CD4-positive, alpha-beta memory T cell (primary cell): Measurements from ENCODE around the gene ADORA2A. TPM values are rescaled to one million over a fixed set of nuclear protein-coding genes. Genes with fewer than 3 reads are reported as not detected.

Experiments
- CTCF ChIA-PET: fragments of 350-600 bp; sonication (Branson Sonifier 250); formaldehyde crosslinking; loops from one replicate; lab custom pipeline; 2021; ENCODE audit warnings: inconsistent platforms; ENCODE audit not compliant: partially characterized antibody; lab: Charles Lee
- POLR2A ChIA-PET: fragments of 350-600 bp; sonication (Branson Sonifier 250); formaldehyde crosslinking; loops from one replicate; lab custom pipeline; 2021; ENCODE audit not compliant: partially characterized antibody; lab: Charles Lee
- DNase-seq, 5 donors: peaks; one replicate each; pipeline versions ENCODE4 v3.0.0 to v3.0.0-alpha.2; 2020 to 2022; ENCODE audit warnings: mixed read lengths in 1 of 5
- H3K27ac ChIP-seq: one replicate; pipeline ENCODE4 v1.7.0; 2013; ENCODE audit warnings: low read depth, low read length
- H3K27me3 ChIP-seq: 2 replicates; pipeline ENCODE4 v1.7.0; 2013; ENCODE audit warnings: mild to moderate bottlenecking, low read length, moderate library complexity; ENCODE audit not compliant: insufficient read depth
- H3K36me3 ChIP-seq: 2 replicates; pipeline ENCODE4 v1.7.0; 2013; ENCODE audit warnings: mild to moderate bottlenecking, low read length, moderate library complexity; ENCODE audit not compliant: insufficient read depth
- H3K4me1 ChIP-seq: 2 replicates; pipeline ENCODE4 v1.7.0; 2013; ENCODE audit warnings: mild to moderate bottlenecking, low read length, moderate library complexity; ENCODE audit not compliant: insufficient read depth
- H3K4me3 ChIP-seq, 2 donors: one replicate each; pipeline ENCODE4 v1.7.0; 2013; ENCODE audit warnings: low read length in 2 of 2, mild to moderate bottlenecking in 1 of 2
- H3K9me3 ChIP-seq, 2 donors: one replicate each; pipeline ENCODE4 v1.7.0; 2013; ENCODE audit warnings: low read length in 2 of 2, control low read depth in 1 of 2; ENCODE audit not compliant: control insufficient read depth in 1 of 2
- H3K27ac Mint-ChIP-seq, 7 donors: one replicate each; pipeline ENCODE4 v1.8.0; 2020 to 2021; ENCODE audit warnings: mixed read lengths in 7 of 7, mild to moderate bottlenecking in 6 of 7, inconsistent platforms in 3 of 7, moderate library complexity in 3 of 7
- H3K27me3 Mint-ChIP-seq, 2 donors: one replicate each; pipeline ENCODE4 v1.8.0; 2020 to 2021; ENCODE audit warnings: mixed read lengths in 2 of 2
- H3K36me3 Mint-ChIP-seq, 2 donors: one replicate each; pipeline ENCODE4 v1.8.0; 2020 to 2021; ENCODE audit warnings: mixed read lengths in 2 of 2, inconsistent platforms in 1 of 2, mild to moderate bottlenecking in 1 of 2
- H3K4me1 Mint-ChIP-seq, 4 donors: one replicate each; pipeline ENCODE4 v1.8.0; 2020 to 2021; ENCODE audit warnings: mixed read lengths in 4 of 4, mild to moderate bottlenecking in 1 of 4
- H3K4me3 Mint-ChIP-seq, 8 donors: one replicate each; pipeline ENCODE4 v1.8.0; 2020 to 2021; ENCODE audit warnings: mixed read lengths in 8 of 8, mild to moderate bottlenecking in 7 of 8, moderate library complexity in 6 of 8, inconsistent platforms in 3 of 8
- H3K9me3 Mint-ChIP-seq, 8 donors: one replicate each; pipeline ENCODE4 v1.8.0; 2020 to 2021; ENCODE audit warnings: mixed read lengths in 8 of 8, mild to moderate bottlenecking in 5 of 8, inconsistent platforms in 3 of 8, moderate library complexity in 1 of 8
- intact Hi-C: fragments of 100-400 bp; cut with micrococcal nuclease; formaldehyde crosslinking; loops from one replicate; pipeline ENCODE4 v1.15.1; 2023
- polyA plus RNA-seq, 2 donors: library from polyadenylated mRNA; unstranded; fragments of 300-500 nt; fragmentation: Illumina TruSeq; gene quantifications; one replicate each; pipeline ENCODE4 v1.2.3, GENCODE V29; 2021
- total RNA-seq, 2 experiments: library from RNA; stranded (reverse); gene quantifications; one replicate each; pipeline ENCODE4 v1.2.3, GENCODE V29; 2021

Gene ADORA2A
- total and polyA plus RNA-seq, 4 experiments from 2014 or later: 34.5 to 74.7 (median 50.8) TPM

DNA sequence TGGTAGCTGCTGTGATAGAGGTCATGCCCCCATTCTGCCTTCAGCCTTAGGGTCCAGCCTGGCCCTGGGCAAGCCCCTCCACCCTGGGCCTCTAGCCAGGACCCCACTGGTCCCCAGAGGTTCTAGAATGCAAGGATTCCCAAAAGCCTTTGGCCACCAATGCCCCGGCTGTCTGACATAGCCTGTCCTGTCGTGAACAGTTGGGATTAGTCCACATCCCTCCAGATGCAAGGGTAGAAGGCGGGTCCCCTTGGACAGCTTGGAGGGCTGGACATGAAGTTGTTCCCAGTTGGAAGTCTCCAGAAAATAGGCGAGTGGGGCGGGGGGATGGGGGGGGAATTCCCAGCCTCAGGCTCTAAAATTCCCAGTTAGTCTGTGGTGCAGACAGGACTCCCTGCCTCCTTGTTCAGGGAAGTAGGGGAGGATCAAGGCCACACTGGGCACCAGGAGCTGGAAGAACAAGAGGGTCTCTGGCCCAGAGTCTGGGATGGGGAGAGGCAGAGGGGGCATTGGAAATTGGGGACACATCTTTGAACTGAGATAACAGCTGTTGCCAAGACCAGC lies 5.2 kb upstream of the ADORA2A start:
- H3K4me3 ChIP-seq: no peak overlapping the region
- no peak overlapping the region for H3K27ac ChIP-seq
- ChIA-PET POLR2A (interaction anchor here (1.0 to 1.5 kb wide), 2 partner anchors 12 to 96 kb away, joined by 3 to 7 read pairs; no protein-coding TSS in a partner anchor), CTCF (interaction anchor here (0.8 to 7.2 kb wide), 19 partner anchors 9 to 108 kb away, joined by 3 to 82 read pairs (median 5); no protein-coding TSS in a partner anchor)
- no peaks in the 10 kb centered on the region for H3K27me3 ChIP-seq
- no peak for DNase-seq
- Mint-ChIP-seq H3K9me3 (peaks cover 0 to 4% (median 0%) of the 10 kb centered on the region in 8 donors), H3K27me3 (no peaks in the 10 kb centered on the region), H3K4me3 (peak overlapping the region in 7 of 8 donors; percentile 35 to 84 (median 75)), H3K27ac (peak overlapping the region in 3 of 7 donors; percentile 35 to 86 (median 70)), H3K4me1 (peaks cover 19 to 31% (median 24%) of the 10 kb centered on the region in 4 donors), H3K36me3 (peaks cover 0 to 2% of the 10 kb centered on the region in 2 donors)
- no peaks in the 10 kb centered on the region for H3K36me3 ChIP-seq
- no peaks in the 10 kb centered on the region for H3K9me3 ChIP-seq
- intact Hi-C loops: loop anchor here (5.0 kb wide), 1 partner anchor 335 kb away; no protein-coding TSS in a partner anchor
- peaks cover 27% of the 10 kb centered on the region for H3K4me1 ChIP-seq

DNA sequence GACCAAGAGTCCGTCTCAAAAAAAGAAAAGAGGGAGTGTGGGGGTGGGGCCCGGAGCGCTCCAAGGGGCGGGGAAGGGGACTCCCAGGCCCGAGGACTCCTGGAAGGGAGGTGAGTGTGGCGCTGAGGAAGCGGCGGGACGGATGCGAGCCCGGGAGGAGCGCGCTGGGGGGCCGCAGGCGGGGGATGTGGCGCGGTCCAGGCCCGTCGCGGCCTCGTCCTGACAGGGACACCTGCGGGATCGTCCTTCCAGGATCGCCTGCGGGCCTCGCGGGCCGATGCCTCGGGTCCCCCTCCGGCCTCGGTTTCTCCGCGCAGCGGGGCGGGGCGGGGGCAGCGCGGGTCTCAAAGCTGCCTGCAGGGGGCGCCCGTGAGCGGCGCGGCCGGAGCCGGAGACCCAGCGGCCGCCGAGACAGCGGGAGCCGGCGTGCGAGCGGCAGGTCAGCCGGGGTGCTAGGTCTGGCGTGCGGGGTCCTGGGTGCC lies 3.8 kb upstream of the ADORA2A start:
- peak in 4 of 5 donors; percentile 44 to 64 (median 57) for DNase-seq
- Mint-ChIP-seq H3K9me3 (peaks cover 0 to 6% (median 0%) of the 10 kb centered on the region in 8 donors), H3K27me3 (no peaks in the 10 kb centered on the region), H3K4me1 (peaks cover 26 to 41% (median 33%) of the 10 kb centered on the region in 4 donors), H3K27ac (peak overlapping the region in 1 of 7 donors; percentile 86), H3K36me3 (peaks cover 0 to 11% of the 10 kb centered on the region in 2 donors), H3K4me3 (peak overlapping the region in 7 of 8 donors; percentile 40 to 75 (median 65))
- peak overlapping the region in 1 of 2 donors; percentile 32 for H3K4me3 ChIP-seq
- no peak overlapping the region for H3K27ac ChIP-seq
- peaks cover 37% of the 10 kb centered on the region for H3K4me1 ChIP-seq
- H3K9me3 ChIP-seq: no peaks in the 10 kb centered on the region
- intact Hi-C loops: loop anchor here (1.0 to 5.0 kb wide), 2 partner anchors 98 to 334 kb away; no protein-coding TSS in a partner anchor
- H3K27me3 ChIP-seq: no peaks in the 10 kb centered on the region
- ChIA-PET POLR2A (interaction anchor here (1.0 to 2.0 kb wide), 5 partner anchors 11 to 98 kb away, joined by 4 to 10 read pairs (median 5); no protein-coding TSS in a partner anchor), CTCF (interaction anchor here (1.0 to 7.2 kb wide), 10 partner anchors 11 to 99 kb away, joined by 3 to 82 read pairs (median 14); no protein-coding TSS in a partner anchor)
- H3K36me3 ChIP-seq: no peaks in the 10 kb centered on the region

DNA sequence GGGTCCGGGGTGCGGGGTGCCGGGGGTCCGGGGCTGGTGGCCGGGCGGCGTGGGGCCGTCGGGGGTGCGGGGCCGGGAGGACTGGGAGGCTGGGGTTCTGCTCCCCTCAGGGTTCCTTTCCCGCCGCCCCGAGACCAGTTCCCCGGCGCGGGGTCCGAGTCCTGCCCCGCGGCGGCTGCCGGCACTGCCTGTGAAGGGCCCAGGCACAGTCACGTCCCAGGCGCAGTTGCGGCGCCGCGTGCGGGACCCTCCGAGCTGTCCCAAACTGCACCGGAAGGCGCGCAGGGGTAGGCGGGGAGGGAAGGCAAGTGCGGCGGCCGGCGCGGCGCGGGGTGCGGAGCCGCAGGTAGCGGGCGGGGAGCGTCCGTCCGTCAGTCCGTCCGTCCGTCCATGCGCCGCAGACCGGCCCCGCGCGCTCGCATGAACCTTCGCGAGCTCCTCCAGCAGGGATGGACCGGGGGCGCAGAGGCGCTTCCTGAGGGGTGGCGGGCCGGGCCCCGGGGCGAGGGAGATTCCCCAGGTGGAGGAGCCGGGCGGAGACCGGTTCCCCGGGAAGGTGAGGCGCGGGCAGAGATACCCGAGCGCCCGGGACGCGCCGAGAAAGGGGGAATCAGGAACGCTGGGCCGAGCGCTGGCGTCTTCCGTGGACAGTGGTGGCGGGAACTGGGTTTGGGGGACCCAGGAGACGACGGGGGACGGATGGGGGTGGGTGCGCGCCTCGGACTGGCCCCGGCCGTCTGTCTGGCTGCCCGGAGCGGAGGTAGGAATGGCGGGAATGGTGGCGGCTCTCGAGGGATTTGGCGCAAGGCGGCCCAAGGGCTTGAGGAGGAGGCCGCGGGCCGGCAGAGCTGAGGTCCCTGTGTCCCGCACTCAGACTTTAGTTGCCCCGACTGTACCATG lies 3.1 kb upstream of the ADORA2A start:
- peaks cover 0 to 12% of the 10 kb centered on the region in 2 donors for H3K36me3 Mint-ChIP-seq
- H3K4me1 Mint-ChIP-seq: peaks cover 31 to 48% (median 39%) of the 10 kb centered on the region in 4 donors
- H3K36me3 ChIP-seq: no peaks in the 10 kb centered on the region
- no peaks in the 10 kb centered on the region for H3K9me3 ChIP-seq
- peak overlapping the region in 1 of 2 donors; percentile 32 for H3K4me3 ChIP-seq
- no peaks in the 10 kb centered on the region for H3K27me3 ChIP-seq
- peaks cover 44% of the 10 kb centered on the region for H3K4me1 ChIP-seq
- H3K27ac ChIP-seq: no peak overlapping the region
- CTCF ChIA-PET: interaction anchor here (1.0 to 7.2 kb wide), 6 partner anchors 11 to 98 kb away, joined by 3 to 82 read pairs (median 10); no protein-coding TSS in a partner anchor
- no peaks in the 10 kb centered on the region for H3K27me3 Mint-ChIP-seq
- POLR2A ChIA-PET: interaction anchor here (1.0 to 4.3 kb wide), 6 partner anchors 11 to 131 kb away, joined by 4 to 25 read pairs (median 6); partner anchors contain the start of genes GUCD1 and SNRPD3
- intact Hi-C loops: loop anchor here (1.0 to 5.0 kb wide), 4 partner anchors 10 to 333 kb away; no protein-coding TSS in a partner anchor
- H3K27ac Mint-ChIP-seq: no peak overlapping the region
- peak overlapping the region; percentile 17 to 81 (median 48) for H3K4me3 Mint-ChIP-seq
- H3K9me3 Mint-ChIP-seq: peaks cover 0 to 6% (median 0%) of the 10 kb centered on the region in 8 donors
- peak in 4 of 5 donors; percentile 32 to 50 (median 48) for DNase-seq

DNA sequence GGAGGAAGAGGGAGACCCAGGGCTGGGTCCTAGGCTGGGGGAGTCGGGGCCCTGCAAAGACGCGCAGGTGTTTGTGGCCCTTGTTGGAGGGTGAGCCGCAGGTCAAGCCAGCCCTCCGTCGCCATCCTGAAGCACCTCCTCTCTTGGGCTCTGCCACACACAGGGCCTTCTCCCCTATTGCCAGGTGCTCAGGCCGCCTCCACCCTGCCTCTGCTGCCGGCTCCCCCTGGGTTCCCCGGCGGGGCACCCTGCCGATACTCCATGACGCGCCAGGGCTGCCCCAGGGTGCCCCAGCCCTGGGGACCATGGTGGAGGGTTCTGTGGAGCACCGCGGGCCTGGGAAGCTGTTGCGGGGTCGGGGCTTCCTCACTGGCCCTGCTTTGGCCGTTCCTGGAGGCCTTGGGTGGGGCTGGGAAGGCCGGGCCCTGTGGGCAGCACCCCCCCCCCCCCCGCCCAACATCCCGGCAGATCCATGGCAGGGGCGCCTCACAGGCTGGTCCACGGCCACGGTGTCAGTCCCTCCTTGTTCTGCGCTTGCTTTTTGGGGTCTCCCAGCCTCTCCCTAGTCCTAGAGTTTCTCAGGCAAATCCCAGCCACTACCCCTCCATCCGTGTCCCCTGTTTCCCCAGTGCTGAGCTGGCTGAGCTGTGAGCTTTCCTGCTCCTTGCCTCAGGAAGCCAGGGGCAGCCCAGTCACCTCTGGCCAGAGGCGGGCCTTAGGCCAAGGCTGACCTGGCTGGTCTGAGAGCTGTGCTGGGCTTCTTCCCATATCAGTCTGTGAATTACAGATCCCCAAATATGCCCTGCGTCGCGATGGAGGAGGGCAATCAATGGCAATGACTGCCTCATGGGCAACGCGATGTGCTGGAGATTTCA lies 2.3 kb upstream of the ADORA2A start:
- Mint-ChIP-seq H3K4me3 (peak overlapping the region; percentile 77 to 97 (median 94)), H3K4me1 (peaks cover 35 to 56% (median 47%) of the 10 kb centered on the region in 4 donors), H3K27me3 (no peaks in the 10 kb centered on the region), H3K9me3 (peaks cover 0 to 7% (median 0%) of the 10 kb centered on the region in 8 donors), H3K36me3 (peaks cover 0 to 12% of the 10 kb centered on the region in 2 donors), H3K27ac (peak overlapping the region; percentile 61 to 99 (median 95))
- H3K27me3 ChIP-seq: no peaks in the 10 kb centered on the region
- H3K9me3 ChIP-seq: no peaks in the 10 kb centered on the region
- ChIA-PET POLR2A (interaction anchor here (1.7 to 4.3 kb wide), 3 partner anchors 11 to 130 kb away, joined by 7 to 35 read pairs (median 25); partner anchors contain the start of genes GUCD1 and SNRPD3), CTCF (interaction anchor here (1.2 to 7.2 kb wide), 5 partner anchors 10 to 98 kb away, joined by 7 to 82 read pairs (median 14); no protein-coding TSS in a partner anchor)
- H3K4me3 ChIP-seq: no peak overlapping the region
- H3K4me1 ChIP-seq: peaks cover 53% of the 10 kb centered on the region
- no peak overlapping the region for H3K27ac ChIP-seq
- no peak for DNase-seq
- no peaks in the 10 kb centered on the region for H3K36me3 ChIP-seq
- intact Hi-C loops: loop anchor here (1.0 to 5.0 kb wide), 4 partner anchors 9 to 332 kb away; no protein-coding TSS in a partner anchor

DNA sequence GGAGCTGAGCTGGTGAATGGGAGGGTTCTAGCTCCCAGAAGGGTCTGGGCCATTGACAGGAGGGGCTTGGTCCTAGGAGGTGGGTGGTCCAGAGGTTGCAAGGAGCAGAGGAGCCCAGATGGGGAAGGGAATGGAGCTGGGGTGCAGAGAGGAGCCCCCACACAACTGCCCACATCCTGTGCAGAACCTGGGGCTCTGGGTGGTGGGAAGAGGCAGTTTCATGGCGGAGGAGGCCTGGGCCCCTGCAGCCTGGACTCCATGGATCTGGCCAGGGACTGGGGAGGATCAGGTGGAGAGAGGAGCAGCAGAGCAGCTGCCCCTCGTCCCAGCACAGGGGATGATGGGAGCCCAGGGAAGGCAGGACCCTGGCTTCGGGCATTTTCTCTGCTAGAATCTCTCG lies 963 bp upstream of the ADORA2A start:
- H3K27ac ChIP-seq: peak overlapping the region; percentile 81
- H3K9me3 ChIP-seq: no peaks in the 10 kb centered on the region
- intact Hi-C loops: no loop called here
- ChIA-PET CTCF (interaction anchor here (1.3 to 7.2 kb wide), 6 partner anchors 9 to 103 kb away, joined by 3 to 82 read pairs (median 10); no protein-coding TSS in a partner anchor), POLR2A (interaction anchor here (0.6 to 4.3 kb wide), 9 partner anchors 8 to 904 kb away, joined by 3 to 35 read pairs (median 8); partner anchors contain the start of genes GUCD1, MIF and SNRPD3)
- peaks cover 0 to 7% (median 0%) of the 10 kb centered on the region in 8 donors for H3K9me3 Mint-ChIP-seq
- DNase-seq: no peak
- H3K27me3 Mint-ChIP-seq: no peaks in the 10 kb centered on the region
- H3K4me1 ChIP-seq: peaks cover 66% of the 10 kb centered on the region
- peak overlapping the region in 1 of 2 donors; percentile 75 for H3K4me3 ChIP-seq
- peak overlapping the region; percentile 90 to 99 (median 95) for H3K27ac Mint-ChIP-seq
- peak overlapping the region; percentile 77 to 97 (median 94) for H3K4me3 Mint-ChIP-seq
- H3K36me3 Mint-ChIP-seq: peaks cover 0 to 15% of the 10 kb centered on the region in 2 donors
- no peaks in the 10 kb centered on the region for H3K36me3 ChIP-seq
- H3K27me3 ChIP-seq: no peaks in the 10 kb centered on the region
- H3K4me1 Mint-ChIP-seq: peaks cover 39 to 66% (median 51%) of the 10 kb centered on the region in 4 donors
